HG03066 (cell line): ENCODE data around the gene GIPC3.
A peak's percentile ranks its signal among the peaks of the same experiment; 100 is the strongest.
"Not testable (repeated sequence)": the region's sequence is repeated elsewhere in the genome, so short reads cannot be mapped to it uniquely, and the experiment has no call there.

Experiments
- ATAC-seq: cut with Tn5 transposase; IDR thresholded peaks from one replicate; pipeline ENCODE4 v1.9.1; 2021; ENCODE audit warnings: low read depth; ENCODE audit not compliant: unreplicated experiment

GIPC3 gene

GRCh38 chr19:3614858-3615505, 29.7 kb downstream of the GIPC3 start:
- no peak for ATAC-seq

DNA sequence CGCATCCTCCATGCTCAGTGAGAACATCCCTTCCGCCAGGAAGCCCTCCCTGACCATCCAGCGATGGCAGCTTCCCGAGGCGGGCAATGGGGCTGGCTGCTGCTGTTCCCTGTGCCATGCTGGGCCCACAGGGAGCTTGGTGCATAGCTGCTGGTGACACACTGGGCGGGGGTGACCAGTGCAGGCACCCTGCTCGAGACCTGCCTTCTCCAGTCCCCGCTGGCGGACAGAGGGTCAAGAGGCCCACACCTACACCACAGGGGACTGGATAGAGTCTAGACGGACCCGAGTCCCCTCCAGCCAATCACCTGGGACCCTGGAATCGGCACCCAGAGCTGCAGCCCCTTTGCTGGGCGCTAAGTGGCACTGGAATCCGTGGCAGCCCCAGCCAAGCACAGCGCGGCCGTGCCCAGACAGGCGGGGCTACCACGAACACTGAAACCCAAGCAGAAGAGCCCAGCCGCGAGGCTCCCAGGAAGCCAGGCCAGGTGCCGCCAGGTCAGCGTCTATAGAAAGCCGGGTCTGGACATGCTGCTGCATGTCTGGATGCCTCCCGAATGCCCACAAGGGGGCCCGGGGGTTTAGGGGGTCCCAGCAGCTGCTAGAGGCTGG, 30.4 kb downstream of the GIPC3 start:
- ATAC-seq = no peak

DNA sequence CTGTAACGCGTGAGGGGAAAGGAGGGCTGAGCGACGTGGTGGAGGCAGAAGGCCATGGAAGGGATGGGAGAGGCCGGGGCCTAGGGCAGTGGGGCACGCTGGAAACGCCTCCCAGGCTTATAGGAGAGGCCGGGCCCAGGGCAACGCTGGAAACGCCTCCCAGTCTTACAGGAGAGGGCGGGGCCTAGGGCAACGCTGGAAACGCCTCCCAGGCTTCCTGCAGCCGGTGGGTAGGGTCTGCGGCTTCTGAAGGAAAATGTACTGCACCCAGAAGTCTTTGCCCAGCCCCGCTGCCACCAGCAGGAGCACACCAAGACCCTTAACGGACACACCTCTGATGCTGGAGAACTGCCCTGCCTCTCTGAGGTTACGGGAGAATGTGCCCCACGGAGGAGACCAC, 32.2 kb downstream of the GIPC3 start:
- no peak for ATAC-seq

- ATAC-seq = no peak
Observed at GRCh38 chr19:3618144-3618810, 33.0 kb downstream of the GIPC3 start.

GRCh38 chr19:3618811-3619630, 33.7 kb downstream of the GIPC3 start:
- ATAC-seq = no peak

DNA sequence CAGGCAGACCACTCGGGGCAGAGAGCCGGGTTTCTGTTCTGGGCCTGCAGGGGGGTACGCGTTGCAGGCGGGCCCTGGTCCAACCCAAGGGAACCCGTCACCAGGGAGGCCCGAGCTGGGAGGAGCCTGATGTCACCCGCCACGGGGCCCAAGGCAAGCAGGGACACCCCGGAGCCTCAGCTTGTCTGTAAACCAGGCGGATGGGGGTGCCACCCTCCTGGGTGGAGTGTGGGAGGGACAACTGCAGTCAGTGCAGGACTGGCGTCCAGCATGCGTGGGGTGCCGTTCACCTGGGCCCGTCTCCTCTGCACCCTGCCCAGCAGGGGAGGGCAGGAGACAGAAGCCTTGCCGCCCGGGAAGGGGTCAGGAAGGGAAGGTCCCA, 34.3 kb downstream of the GIPC3 start:
- no peak for ATAC-seq

GRCh38 chr19:3620145-3620816, 35.0 kb downstream of the GIPC3 start:
- no peak for ATAC-seq

- no peak for ATAC-seq
Observed at GRCh38 chr19:3620817-3621547, 35.7 kb downstream of the GIPC3 start.

DNA sequence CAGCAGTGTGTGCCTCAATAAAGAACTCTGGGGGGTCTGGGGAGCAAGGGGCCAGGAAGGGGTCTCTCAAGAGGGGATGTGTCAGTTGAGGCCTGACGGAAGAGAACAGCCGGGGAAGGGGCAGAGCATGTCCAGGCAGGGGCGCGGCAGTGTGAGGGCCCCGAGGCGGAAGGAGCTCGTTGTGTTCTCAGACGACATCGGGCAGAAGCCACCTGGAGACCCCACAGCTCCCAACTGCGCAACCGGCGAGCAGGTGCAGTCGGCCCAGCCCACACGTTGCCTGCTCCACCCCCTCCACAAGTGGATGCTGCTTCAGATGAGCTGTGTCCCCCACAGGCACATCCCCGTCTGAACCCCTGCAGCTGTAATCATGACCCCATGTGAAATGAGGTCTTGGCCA, 36.4 kb downstream of the GIPC3 start:
- no peak for ATAC-seq

GRCh38 chr19:3622224-3622623, 36.9 kb downstream of the GIPC3 start:
- ATAC-seq = no peak

DNA sequence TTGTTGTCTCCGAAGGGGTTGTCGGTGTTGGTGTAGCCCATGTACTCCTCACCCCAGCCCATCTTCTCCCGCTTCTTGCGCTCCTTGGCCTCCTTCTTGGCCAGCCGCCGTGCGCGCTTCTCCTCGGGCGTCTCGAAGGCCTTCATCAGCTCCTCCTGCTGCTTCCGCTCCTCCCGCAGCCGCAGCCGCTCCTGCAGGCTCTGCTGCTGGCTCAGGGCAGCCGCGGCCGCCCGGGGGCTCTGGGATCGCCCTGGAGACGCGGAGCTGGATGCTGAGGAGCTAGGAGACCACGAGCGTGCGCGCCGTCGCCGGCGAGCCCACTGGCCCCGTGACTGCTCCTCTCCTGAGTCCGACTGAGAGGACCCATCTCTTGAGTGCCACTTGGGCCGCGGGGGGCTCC, 38.4 kb downstream of the GIPC3 start:
- ATAC-seq = no peak

DNA sequence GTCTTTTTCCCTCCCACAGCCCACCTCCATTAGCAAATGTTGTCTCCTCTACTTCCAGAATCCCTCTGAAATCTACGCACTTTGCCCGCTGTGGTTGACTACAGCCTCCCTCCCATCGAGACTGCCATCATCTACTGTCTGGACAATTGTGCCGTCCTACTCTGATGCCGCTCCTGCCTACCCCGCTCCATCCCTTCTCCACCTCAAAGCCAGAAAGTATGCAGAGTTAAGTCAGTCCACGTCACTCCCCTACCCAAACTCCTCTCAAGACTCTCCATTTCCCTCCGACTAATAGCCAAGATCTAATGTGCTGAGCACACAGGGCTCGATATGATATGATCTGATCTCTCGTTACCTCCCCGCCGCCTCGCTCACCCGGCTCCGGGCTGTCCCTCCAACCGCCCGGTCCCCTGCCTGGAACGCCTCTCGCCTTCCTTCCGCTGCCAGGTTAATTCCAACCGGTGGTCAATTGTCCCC, 40.8 kb downstream of the GIPC3 start:
- peak; percentile 6 for ATAC-seq

DNA sequence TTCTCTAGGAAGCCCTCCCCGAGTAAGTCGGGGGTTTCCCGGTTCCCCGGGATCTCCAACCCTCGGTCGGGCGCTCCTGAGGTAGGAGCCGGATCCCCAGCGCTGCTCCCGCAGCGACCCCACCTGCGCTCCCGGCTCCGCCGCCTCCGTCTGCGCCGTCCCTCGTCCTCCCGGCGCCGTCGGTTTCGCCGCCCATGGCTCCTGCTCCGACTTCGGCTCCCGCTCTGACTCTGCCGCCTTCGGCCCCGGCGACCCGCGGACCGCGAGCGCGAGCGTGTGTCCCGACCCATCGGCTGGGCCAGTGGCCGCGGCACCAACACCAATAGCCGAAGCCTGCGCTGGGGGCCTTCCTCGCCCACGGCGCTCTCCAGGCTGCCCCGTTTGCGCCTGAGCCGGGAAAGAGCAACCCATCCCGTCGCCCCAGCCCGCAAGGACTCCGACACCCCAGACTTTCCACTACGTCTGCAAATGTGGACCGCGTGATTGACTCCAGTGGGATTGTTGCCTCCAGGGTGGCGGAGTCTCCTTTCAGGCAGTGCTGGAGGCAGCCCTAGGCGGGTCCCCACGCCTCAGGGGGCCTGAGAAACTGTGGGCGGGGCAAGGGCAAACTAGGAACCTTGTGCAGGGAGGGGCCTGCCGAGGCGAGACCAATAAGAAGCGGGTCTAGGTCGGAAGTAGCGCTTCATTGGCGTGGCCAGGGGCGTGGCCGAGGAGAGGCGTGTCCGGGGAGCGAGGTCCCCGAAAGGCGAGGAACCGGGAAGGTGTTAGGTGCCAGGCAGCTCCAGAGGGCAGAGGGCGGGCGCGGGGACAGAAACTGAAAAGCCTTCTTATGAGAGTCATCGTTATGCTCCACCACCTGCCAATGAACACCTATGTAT, 41.4 kb downstream of the GIPC3 start, which contains the start of gene CACTIN:
CACTIN (minus strand) TSS at position 318 of the 878 bp plus-strand sequence; CDS start at position 290, 28 bp downstream.
- peak; percentile 91 for ATAC-seq

- ATAC-seq = no peak
Observed at GRCh38 chr19:3627351-3627723, 42.1 kb downstream of the GIPC3 start.

- not testable (repeated sequence) for ATAC-seq
Observed at GRCh38 chr19:3628766-3629165, 43.5 kb downstream of the GIPC3 start.

DNA sequence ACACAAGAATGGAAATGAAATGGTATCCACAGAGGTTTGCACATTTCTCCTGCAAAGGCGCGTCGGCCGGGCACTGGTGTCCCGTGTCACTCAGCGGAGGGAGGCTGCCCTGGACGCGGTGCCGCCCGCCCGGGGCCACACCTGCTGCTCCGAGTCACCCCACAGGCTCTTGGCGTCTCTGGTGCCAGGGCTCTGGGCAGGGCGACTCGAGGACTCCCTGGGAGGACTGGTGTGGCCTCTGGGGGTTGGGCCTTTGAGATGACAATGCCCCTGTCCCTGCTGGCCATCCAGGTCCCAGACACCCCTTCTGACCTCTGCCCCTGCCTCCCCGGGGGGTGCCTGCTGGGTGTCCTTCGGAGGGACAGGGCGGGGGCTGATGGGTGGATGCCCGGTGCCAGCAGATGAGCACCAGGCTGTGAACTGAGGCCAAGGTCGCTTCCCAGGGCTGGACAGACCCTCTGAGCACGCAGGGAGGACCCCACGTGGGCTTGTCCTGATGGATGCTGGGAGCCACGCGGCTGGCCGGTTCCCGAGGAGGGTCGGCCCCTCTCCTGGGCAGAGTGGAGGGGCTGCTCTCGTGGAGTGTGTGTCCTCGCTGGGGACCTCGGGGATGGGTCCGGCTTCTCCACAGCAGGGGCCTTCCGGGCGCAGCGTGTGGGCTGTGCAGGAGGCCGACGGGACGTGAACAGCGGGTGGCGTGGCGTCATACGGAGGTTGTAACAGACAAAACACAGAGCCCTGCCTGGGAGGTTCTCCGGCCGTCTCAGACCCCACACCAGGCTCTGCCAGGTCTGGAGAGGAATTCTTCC, 46.0 kb downstream of the GIPC3 start:
- ATAC-seq = no peak

DNA sequence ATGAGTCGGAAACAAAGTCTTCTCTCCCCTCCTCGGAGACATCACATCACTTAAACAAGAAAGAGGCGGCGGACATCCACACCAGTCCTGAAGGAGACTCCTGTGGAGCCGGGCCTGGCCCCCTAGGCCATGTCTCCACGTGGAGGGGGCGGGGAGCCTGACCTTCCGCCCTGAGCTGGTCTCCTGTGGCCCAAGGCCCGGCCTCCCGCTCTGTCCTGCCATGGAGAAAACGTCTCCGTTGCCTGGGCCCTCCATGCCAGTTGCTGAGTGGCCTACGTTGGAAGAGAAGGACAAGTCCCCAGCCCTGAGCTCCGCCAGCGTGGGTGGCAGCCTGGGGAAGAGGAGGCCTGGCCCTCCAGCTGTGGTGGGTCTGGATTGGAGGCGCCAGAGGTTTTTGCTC, 46.8 kb downstream of the GIPC3 start:
- ATAC-seq = no peak
